Measurements from ENCODE around the gene CILP2.

CILP2 gene

DNA sequence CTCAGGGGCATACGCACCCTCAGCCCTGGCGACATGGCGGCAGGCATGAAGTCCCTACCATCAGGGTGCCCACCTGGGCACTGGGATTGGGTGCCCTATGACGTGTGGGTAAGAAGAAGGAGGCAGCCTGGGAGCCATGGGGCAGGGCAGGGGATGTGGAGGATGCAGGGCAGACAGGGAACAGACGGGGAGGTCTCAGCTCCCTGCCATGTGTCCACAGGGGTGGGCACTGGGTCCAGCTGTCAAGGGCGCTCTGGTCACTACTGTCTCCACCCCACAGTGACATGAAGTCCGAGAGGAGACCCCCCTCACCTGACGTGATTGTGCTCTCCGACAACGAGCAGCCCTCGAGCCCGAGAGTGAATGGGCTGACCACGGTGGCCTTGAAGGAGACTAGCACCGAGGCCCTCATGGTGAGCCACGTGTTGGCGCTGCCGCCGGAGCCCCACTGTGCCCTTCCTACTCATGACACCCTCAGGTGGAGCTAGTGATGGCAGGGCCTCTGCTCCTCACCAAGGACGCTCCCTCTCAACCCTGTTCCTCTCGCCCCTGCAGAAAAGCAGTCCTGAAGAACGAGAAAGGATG, 45.9 kb upstream of the CILP2 start:
- Histone ChIP-seq H3K9me2 (replicated peaks; ENCODE audit: control insufficient read depth, low read length) (no peaks in the 10 kb centered on the region), H3K27me3 (ENCODE audit: control insufficient read depth, low read length) (no peaks in the 10 kb centered on the region), H3K9me3 (ENCODE audit: control insufficient read depth, insufficient read depth, low read length) (no peaks in the 10 kb centered on the region), H3K4me1 (ENCODE audit: control insufficient read depth, low read length) (peaks cover 36% of the 10 kb centered on the region), H4K20me1 (ENCODE audit: control insufficient read depth, insufficient read depth, low read depth, low read length) (peaks cover 8% of the 10 kb centered on the region; the same call in 1 of the 2 replicates), H3K4me2 (ENCODE audit: low read length) (no peak overlapping the region), H3K79me2 (ENCODE audit: control insufficient read depth, low read length) (peaks cover 75% of the 10 kb centered on the region), H3K36me3 (ENCODE audit: control insufficient read depth, low read length) (peaks cover 61% of the 10 kb centered on the region), H3F3A (ENCODE audit: control insufficient read depth, insufficient read depth) (peaks cover 18% of the 10 kb centered on the region), H3K27ac (ENCODE audit: low read depth, low read length) (no peak overlapping the region), H3K4me3 (ENCODE audit: low read length) (no peak overlapping the region)
- TF ChIP-seq, protein P1, sequence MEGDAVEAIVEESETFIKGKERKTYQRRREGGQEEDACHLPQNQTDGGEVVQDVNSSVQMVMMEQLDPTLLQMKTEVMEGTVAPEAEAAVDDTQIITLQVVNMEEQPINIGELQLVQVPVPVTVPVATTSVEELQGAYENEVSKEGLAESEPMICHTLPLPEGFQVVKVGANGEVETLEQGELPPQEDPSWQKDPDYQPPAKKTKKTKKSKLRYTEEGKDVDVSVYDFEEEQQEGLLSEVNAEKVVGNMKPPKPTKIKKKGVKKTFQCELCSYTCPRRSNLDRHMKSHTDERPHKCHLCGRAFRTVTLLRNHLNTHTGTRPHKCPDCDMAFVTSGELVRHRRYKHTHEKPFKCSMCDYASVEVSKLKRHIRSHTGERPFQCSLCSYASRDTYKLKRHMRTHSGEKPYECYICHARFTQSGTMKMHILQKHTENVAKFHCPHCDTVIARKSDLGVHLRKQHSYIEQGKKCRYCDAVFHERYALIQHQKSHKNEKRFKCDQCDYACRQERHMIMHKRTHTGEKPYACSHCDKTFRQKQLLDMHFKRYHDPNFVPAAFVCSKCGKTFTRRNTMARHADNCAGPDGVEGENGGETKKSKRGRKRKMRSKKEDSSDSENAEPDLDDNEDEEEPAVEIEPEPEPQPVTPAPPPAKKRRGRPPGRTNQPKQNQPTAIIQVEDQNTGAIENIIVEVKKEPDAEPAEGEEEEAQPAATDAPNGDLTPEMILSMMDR (IDR thresholded peaks at IDR 0.05; ENCODE audit: low read depth, low read length, poor library complexity, severe bottlenecking), result no peak
- no peak for TF ChIP-seq EZH2phosphoT487 (IDR thresholded peaks at IDR 0.05; ENCODE audit: borderline replicate concordance, low read length)

DNA sequence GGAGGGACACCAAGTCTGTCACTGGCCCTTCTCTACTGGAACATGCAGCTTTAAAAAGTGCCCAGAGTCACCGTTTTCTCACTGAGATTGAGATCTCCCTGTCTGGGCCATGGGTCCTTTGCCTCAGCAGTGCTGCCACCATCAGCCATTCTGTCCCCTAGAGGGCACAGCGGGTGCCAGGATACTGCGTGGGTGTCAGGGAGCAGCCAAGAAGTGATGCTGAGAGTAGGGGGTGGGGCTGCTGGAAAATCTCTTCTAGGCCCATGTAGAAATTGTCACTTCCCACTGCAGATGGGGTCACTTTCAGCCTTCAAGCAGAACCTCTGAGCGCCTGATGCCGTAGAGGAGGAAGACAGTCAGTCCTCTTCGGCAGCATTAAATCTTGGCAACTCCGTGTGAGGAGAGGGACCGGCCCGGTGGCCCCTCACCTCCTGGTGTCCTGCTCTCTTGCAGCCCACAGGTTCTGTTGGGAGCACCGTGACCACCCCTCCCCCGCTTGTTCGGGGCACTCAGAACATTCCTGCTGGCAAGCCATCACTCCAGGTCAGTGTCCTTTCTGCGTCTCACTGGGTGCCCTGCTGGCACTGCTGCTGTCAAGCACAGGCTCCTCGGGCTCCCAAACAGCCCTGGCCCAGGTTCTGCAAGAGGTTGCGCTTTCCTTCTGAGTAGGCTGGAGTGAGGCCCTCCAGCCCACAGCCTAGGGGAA, 44.1 kb upstream of the CILP2 start:
- peaks cover 18% of the 10 kb centered on the region for H3K4me1 ChIP-seq (ENCODE audit: control insufficient read depth, low read length)
- H3F3A ChIP-seq (ENCODE audit: control insufficient read depth, insufficient read depth), result peaks cover 10% of the 10 kb centered on the region
- H3K9me3 ChIP-seq (ENCODE audit: control insufficient read depth, insufficient read depth, low read length), result no peaks in the 10 kb centered on the region
- peaks cover 80% of the 10 kb centered on the region for H3K36me3 ChIP-seq (ENCODE audit: control insufficient read depth, low read length)
- H3K4me2 ChIP-seq (ENCODE audit: low read length), result no peak overlapping the region
- no peak overlapping the region for H3K27ac ChIP-seq (ENCODE audit: low read depth, low read length)
- TF ChIP-seq EZH2phosphoT487 (IDR thresholded peaks at IDR 0.05; ENCODE audit: borderline replicate concordance, low read length), result no peak
- TF ChIP-seq, protein P1 (IDR thresholded peaks at IDR 0.05; ENCODE audit: low read depth, low read length, poor library complexity, severe bottlenecking), result no peak
- no peak overlapping the region for H3K4me3 ChIP-seq (ENCODE audit: low read length)
- H3K27me3 ChIP-seq (ENCODE audit: control insufficient read depth, low read length), result no peaks in the 10 kb centered on the region
- H4K20me1 ChIP-seq (ENCODE audit: control insufficient read depth, insufficient read depth, low read depth, low read length), result peaks cover 8% of the 10 kb centered on the region; the same call in 1 of the 2 replicates
- no peaks in the 10 kb centered on the region for H3K9me2 ChIP-seq (replicated peaks; ENCODE audit: control insufficient read depth, low read length)
- peaks cover 59% of the 10 kb centered on the region for H3K79me2 ChIP-seq (ENCODE audit: control insufficient read depth, low read length)

DNA sequence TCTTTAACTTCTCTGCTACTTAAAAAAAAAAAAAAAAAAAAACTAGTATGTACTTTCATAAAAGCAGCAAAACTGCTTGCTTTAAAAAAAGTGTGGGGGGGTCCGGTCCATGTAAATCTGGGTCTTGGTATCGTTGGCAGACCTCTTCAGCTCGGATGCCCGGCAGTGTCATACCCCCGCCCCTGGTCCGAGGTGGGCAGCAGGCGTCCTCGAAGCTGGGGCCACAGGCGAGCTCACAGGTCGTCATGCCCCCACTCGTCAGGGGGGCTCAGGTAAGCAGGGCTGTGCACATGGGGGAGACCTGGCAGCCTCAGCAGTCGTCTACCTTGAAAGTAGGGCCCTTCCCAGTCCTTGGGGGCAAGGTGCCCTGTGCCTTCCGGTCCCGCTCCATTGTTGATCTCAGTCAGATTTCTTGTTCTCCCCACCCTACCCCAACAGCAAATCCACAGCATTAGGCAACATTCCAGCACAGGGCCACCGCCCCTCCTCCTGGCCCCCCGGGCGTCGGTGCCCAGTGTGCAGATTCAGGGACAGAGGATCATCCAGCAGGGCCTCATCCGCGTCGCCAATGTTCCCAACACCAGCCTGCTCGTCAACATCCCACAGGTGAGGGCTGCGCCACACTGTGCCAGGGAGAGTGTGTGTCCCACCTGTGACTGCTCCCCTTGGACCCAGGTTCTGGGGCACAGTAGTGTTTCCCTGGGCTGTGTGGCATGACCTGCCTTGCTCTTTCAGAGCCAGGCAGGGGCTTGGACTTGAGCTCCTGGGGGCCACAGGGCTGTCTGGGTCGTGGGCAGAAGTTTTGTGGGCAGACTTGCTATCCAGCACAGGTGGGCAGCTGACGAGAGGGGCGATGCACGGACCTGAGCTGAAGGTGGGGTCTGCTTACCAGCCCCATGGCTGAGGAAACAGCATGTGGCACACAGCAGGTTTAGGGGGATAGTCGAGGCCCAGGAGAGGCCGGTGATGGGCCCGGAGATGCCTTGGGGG, 42.2 kb upstream of the CILP2 start:
- Histone ChIP-seq H3K36me3 (ENCODE audit: control insufficient read depth, low read length) (peaks cover 94% of the 10 kb centered on the region), H4K20me1 (ENCODE audit: control insufficient read depth, insufficient read depth, low read depth, low read length) (peaks cover 3% of the 10 kb centered on the region; the same call in 1 of the 2 replicates)

More for the DNA sequence above, 42.2 kb upstream of the CILP2 start:
- Histone ChIP-seq H3K9me2 (replicated peaks; ENCODE audit: control insufficient read depth, low read length) (no peaks in the 10 kb centered on the region), H3K4me2 (ENCODE audit: low read length) (no peak overlapping the region), H3F3A (ENCODE audit: control insufficient read depth, insufficient read depth) (no peaks in the 10 kb centered on the region), H3K27ac (ENCODE audit: low read depth, low read length) (no peak overlapping the region), H3K9me3 (ENCODE audit: control insufficient read depth, insufficient read depth, low read length) (no peaks in the 10 kb centered on the region), H3K4me3 (ENCODE audit: low read length) (no peak overlapping the region), H3K79me2 (ENCODE audit: control insufficient read depth, low read length) (peaks cover 42% of the 10 kb centered on the region), H3K4me1 (ENCODE audit: control insufficient read depth, low read length) (no peaks in the 10 kb centered on the region), H3K27me3 (ENCODE audit: control insufficient read depth, low read length) (no peaks in the 10 kb centered on the region)
- TF ChIP-seq, protein P1 (IDR thresholded peaks at IDR 0.05; ENCODE audit: low read depth, low read length, poor library complexity, severe bottlenecking), result no peak

Data from DOHH2 (cell line).